ENCODE data around the gene GBX2. TPM values are rescaled to one million over a fixed set of nuclear protein-coding genes. Genes with fewer than 3 reads are reported as not detected.

GBX2 gene
- total RNA-seq, 2 donors from 2014 or later: 0.20 TPM; not detected in 1

GRCh38 chr2:236173729-236174607, 5.8 kb upstream of the GBX2 start:
- Mint-ChIP-seq H3K27me3 (ENCODE audit: insufficient read depth) (peaks cover 97% of the 10 kb centered on the region), H3K9me3 (no peaks in the 10 kb centered on the region), H3K4me1 (peaks cover 26% of the 10 kb centered on the region), H3K36me3 (ENCODE audit: low read depth) (no peaks in the 10 kb centered on the region), H3K27ac (no peak overlapping the region), H3K4me3 (peak overlapping the region; percentile 7)
- no peaks in the 10 kb centered on the region for H3K36me3 ChIP-seq (ENCODE audit: control insufficient read depth, insufficient read depth, low read length)
- peaks cover 12% of the 10 kb centered on the region for H3K4me1 ChIP-seq (ENCODE audit: control insufficient read depth, insufficient read depth, low read length)
- H3K4me3 ChIP-seq (ENCODE audit: low read length): no peak overlapping the region
- 9% methylated on average over 9 to 23 of the region's 23 CpGs for WGBS, 2 experiments (ENCODE audit: insufficient coverage in 1 of 2, insufficient read length in 1 of 2)
- TF ChIP-seq, protein P1, sequence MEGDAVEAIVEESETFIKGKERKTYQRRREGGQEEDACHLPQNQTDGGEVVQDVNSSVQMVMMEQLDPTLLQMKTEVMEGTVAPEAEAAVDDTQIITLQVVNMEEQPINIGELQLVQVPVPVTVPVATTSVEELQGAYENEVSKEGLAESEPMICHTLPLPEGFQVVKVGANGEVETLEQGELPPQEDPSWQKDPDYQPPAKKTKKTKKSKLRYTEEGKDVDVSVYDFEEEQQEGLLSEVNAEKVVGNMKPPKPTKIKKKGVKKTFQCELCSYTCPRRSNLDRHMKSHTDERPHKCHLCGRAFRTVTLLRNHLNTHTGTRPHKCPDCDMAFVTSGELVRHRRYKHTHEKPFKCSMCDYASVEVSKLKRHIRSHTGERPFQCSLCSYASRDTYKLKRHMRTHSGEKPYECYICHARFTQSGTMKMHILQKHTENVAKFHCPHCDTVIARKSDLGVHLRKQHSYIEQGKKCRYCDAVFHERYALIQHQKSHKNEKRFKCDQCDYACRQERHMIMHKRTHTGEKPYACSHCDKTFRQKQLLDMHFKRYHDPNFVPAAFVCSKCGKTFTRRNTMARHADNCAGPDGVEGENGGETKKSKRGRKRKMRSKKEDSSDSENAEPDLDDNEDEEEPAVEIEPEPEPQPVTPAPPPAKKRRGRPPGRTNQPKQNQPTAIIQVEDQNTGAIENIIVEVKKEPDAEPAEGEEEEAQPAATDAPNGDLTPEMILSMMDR (conservative IDR thresholded peaks at IDR 0.05): no peak
- H3K27me3 ChIP-seq (ENCODE audit: control insufficient read depth, insufficient read depth, low read length, poor library complexity, severe bottlenecking): peaks cover 97% of the 10 kb centered on the region
- no peak overlapping the region for H3K27ac ChIP-seq (ENCODE audit: low read depth, low read length)
- no peaks in the 10 kb centered on the region for H3K9me3 ChIP-seq (ENCODE audit: control insufficient read depth, low read length)
- peak; percentile 60 for DNase-seq
- no peak overlapping the region for H3K9ac ChIP-seq (ENCODE audit: extremely low read depth, low read length, poor library complexity, severe bottlenecking)

DNA sequence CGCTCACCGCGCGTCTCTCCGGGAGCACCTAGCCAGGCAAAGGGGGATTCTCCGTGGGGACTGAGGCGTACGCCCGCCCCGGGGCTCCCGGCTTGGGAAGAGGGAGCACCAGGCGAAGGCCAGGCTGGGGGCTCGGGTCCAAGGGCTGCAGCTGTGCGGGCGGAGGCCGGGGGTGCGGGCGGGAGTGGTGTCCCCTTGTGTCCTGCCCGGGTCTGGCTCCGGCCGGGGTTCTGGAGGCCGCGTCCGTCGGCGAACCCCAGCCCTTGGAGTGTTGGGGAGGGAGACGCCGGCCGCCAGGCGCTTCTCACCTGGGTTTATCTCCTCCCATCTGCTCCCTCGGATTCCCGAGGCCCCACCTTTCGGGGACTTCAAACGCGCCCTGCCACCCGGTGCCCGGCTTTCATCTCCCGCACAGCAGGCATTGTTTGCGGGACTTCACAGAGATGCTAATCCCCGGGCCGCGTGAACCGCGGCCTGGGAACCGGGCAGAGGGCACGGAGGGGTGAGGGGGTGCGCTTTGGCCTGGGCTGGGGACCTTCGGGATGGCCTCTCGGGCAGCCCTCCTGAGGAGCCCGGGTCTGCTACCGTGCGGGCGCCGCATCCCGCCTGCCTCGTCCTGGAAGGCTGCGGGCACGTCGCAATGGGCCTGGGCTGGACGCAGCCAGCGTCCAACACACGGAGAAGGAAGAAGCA, 5.0 kb upstream of the GBX2 start:
- no peak overlapping the region for H3K27ac Mint-ChIP-seq
- H3K4me1 ChIP-seq (ENCODE audit: control insufficient read depth, insufficient read depth, low read length): peaks cover 12% of the 10 kb centered on the region
- H3K27me3 Mint-ChIP-seq (ENCODE audit: insufficient read depth): peaks cover 93% of the 10 kb centered on the region
- peak; percentile 83 for DNase-seq
- H3K36me3 Mint-ChIP-seq (ENCODE audit: low read depth): no peaks in the 10 kb centered on the region
- H3K27ac ChIP-seq (ENCODE audit: low read depth, low read length): peak overlapping the region; percentile 80
- no peaks in the 10 kb centered on the region for H3K9me3 Mint-ChIP-seq
- no peak overlapping the region for H3K4me3 ChIP-seq (ENCODE audit: low read length)
- TF ChIP-seq, protein P1 (conservative IDR thresholded peaks at IDR 0.05): no peak
- peak overlapping the region; percentile 7 for H3K4me3 Mint-ChIP-seq
- H3K36me3 ChIP-seq (ENCODE audit: control insufficient read depth, insufficient read depth, low read length): no peaks in the 10 kb centered on the region
- WGBS, 2 experiments (ENCODE audit: insufficient coverage in 1 of 2, insufficient read length in 1 of 2): 3 to 4% methylated on average over 10 to 62 of the region's 62 CpGs
- no peak overlapping the region for H3K9ac ChIP-seq (ENCODE audit: extremely low read depth, low read length, poor library complexity, severe bottlenecking)
- no peaks in the 10 kb centered on the region for H3K9me3 ChIP-seq (ENCODE audit: control insufficient read depth, low read length)
- H3K27me3 ChIP-seq (ENCODE audit: control insufficient read depth, insufficient read depth, low read length, poor library complexity, severe bottlenecking): peaks cover 97% of the 10 kb centered on the region
- peaks cover 24% of the 10 kb centered on the region for H3K4me1 Mint-ChIP-seq

GRCh38 chr2:236172255-236173035, 4.3 kb upstream of the GBX2 start:
- Mint-ChIP-seq H3K27me3 (ENCODE audit: insufficient read depth) (peaks cover 90% of the 10 kb centered on the region), H3K4me3 (no peak overlapping the region), H3K4me1 (peaks cover 24% of the 10 kb centered on the region), H3K27ac (no peak overlapping the region), H3K9me3 (no peaks in the 10 kb centered on the region), H3K36me3 (ENCODE audit: low read depth) (no peaks in the 10 kb centered on the region)
- no peaks in the 10 kb centered on the region for H3K36me3 ChIP-seq (ENCODE audit: control insufficient read depth, insufficient read depth, low read length)
- WGBS, 2 experiments (ENCODE audit: insufficient coverage in 1 of 2, insufficient read length in 1 of 2): 0 to 3% methylated on average over 8 to 46 of the region's 46 CpGs
- H3K4me1 ChIP-seq (ENCODE audit: control insufficient read depth, insufficient read depth, low read length): peaks cover 12% of the 10 kb centered on the region
- peaks cover 97% of the 10 kb centered on the region for H3K27me3 ChIP-seq (ENCODE audit: control insufficient read depth, insufficient read depth, low read length, poor library complexity, severe bottlenecking)
- no peak overlapping the region for H3K4me3 ChIP-seq (ENCODE audit: low read length)
- H3K9me3 ChIP-seq (ENCODE audit: control insufficient read depth, low read length): no peaks in the 10 kb centered on the region
- TF ChIP-seq, protein P1 (conservative IDR thresholded peaks at IDR 0.05): no peak
- peak overlapping the region; percentile 80 for H3K27ac ChIP-seq (ENCODE audit: low read depth, low read length)
- no peak overlapping the region for H3K9ac ChIP-seq (ENCODE audit: extremely low read depth, low read length, poor library complexity, severe bottlenecking)
- peak; percentile 60 for DNase-seq

All from endodermal cell (in vitro differentiated cells).